Retinal pigment epithelial cell (primary cell): Measurements from ENCODE around the gene ADARB2.

Experiments
- DNase-seq: peaks from one replicate; pipeline ENCODE4 v3.0.0-alpha.2; 2010; ENCODE audit warnings: low read depth
- H3K4me3 ChIP-seq: 2 replicates; pipeline ENCODE4 v1.5.1; 2011; ENCODE audit warnings: mild to moderate bottlenecking, low read length, control low read depth, moderate library complexity
- CTCF ChIP-seq: conservative IDR thresholded peaks from 2 replicates; pipeline ENCODE4 v1.5.1; 2011; ENCODE audit warnings: low read depth, low read length, control low read depth, inconsistent platforms

The ADARB2 gene

GRCh38 chr10:1266033-1266802 is 471.1 kb downstream of the ADARB2 start:
- DNase-seq, result no peak
- TF ChIP-seq CTCF, result no peak
- H3K4me3 ChIP-seq, result no peak overlapping the region

GRCh38 chr10:1264001-1264400 is 473.3 kb downstream of the ADARB2 start:
- TF ChIP-seq CTCF, result no peak
- H3K4me3 ChIP-seq, result no peak overlapping the region
- DNase-seq, result no peak

- TF ChIP-seq CTCF, result no peak
- no peak overlapping the region for H3K4me3 ChIP-seq
- no peak for DNase-seq
Observed at GRCh38 chr10:1257274-1257673, 480.1 kb downstream of the ADARB2 start.

- no peak overlapping the region for H3K4me3 ChIP-seq
- DNase-seq, result no peak
- no peak for TF ChIP-seq CTCF
Observed at GRCh38 chr10:1256432-1256725, 480.9 kb downstream of the ADARB2 start.

- DNase-seq, result no peak
- TF ChIP-seq CTCF, result no peak
Observed at GRCh38 chr10:1255600-1256431, 481.5 kb downstream of the ADARB2 start.

GRCh38 chr10:1255118-1255517 is 482.2 kb downstream of the ADARB2 start:
- no peak for TF ChIP-seq CTCF
- no peak for DNase-seq
- H3K4me3 ChIP-seq, result no peak overlapping the region

More at GRCh38 chr10:1255600-1256431, 481.5 kb downstream of the ADARB2 start:
- no peak overlapping the region for H3K4me3 ChIP-seq
